ENCODE results near the gene EPHB6.

The EPHB6 gene

GRCh38 chr7:142892951-142893350 is 38.1 kb downstream of the EPHB6 start:
- H3K36me3 ChIP-seq (ENCODE audit: control insufficient read depth in 2 of 2, insufficient read depth in 1 of 2, low read length in 2 of 2) = no peaks in the 10 kb centered on the region
- CTCF ChIA-PET = interaction anchor here (1.0 kb wide), 1 partner anchor 16 kb away, joined by 4 read pairs; no protein-coding TSS in a partner anchor
- POLR2A ChIA-PET = no interaction called here
- H3K4me1 ChIP-seq (ENCODE audit: control insufficient read depth, insufficient read depth, low read length) = no peaks in the 10 kb centered on the region
- H3K4me3 ChIP-seq (ENCODE audit: low read depth, low read length) = no peak overlapping the region
- no peak overlapping the region for H3K27ac ChIP-seq (ENCODE audit: extremely low read depth, low read depth, low read length)
- no peak for TF ChIP-seq HOXD13 (CRISPR knock-in tag; IDR thresholded peaks at IDR 0.05; ENCODE audit: borderline replicate concordance)
- no peak for TF ChIP-seq ZNF521 (tag by site-specific recombination; IDR thresholded peaks at IDR 0.05)
- H3K9me3 ChIP-seq (ENCODE audit: control insufficient read depth, insufficient read depth, low read depth, low read length) = no peaks in the 10 kb centered on the region

- Histone ChIP-seq H3K36me3 (ENCODE audit: control insufficient read depth in 2 of 2, insufficient read depth in 1 of 2, low read length in 2 of 2) (no peaks in the 10 kb centered on the region), H3K9me3 (ENCODE audit: control insufficient read depth, insufficient read depth, low read depth, low read length) (no peaks in the 10 kb centered on the region), H3K4me1 (ENCODE audit: control insufficient read depth, insufficient read depth, low read length) (no peaks in the 10 kb centered on the region), H3K4me3 (ENCODE audit: low read depth, low read length) (no peak overlapping the region), H3K27ac (ENCODE audit: extremely low read depth, low read depth, low read length) (no peak overlapping the region)
- CTCF ChIA-PET = interaction anchor here (0.6 to 1.5 kb wide), 2 partner anchors 13 to 434 kb away, joined by 4 to 9 read pairs; no protein-coding TSS in a partner anchor
- TF ChIP-seq IKZF3 (tag by site-specific recombination; IDR thresholded peaks at IDR 0.05) (no peak), ZNF148 (tag by site-specific recombination; IDR thresholded peaks at IDR 0.05; ENCODE audit: borderline replicate concordance) (no peak), ZFHX2 (tag by site-specific recombination; conservative IDR thresholded peaks at IDR 0.05) (no peak), ZNF530 (tag by site-specific recombination; IDR thresholded peaks at IDR 0.05; ENCODE audit: low read depth) (no peak)
- POLR2A ChIA-PET = no interaction called here
Observed at GRCh38 chr7:142894112-142894984, 39.5 kb downstream of the EPHB6 start.

- ChIA-PET CTCF (interaction anchor here (1.5 kb wide), 1 partner anchor 14 kb away, joined by 9 read pairs; no protein-coding TSS in a partner anchor), POLR2A (no interaction called here)
- Histone ChIP-seq H3K4me1 (ENCODE audit: control insufficient read depth, insufficient read depth, low read length) (no peaks in the 10 kb centered on the region), H3K36me3 (ENCODE audit: control insufficient read depth in 2 of 2, insufficient read depth in 1 of 2, low read length in 2 of 2) (no peaks in the 10 kb centered on the region), H3K27ac (ENCODE audit: extremely low read depth, low read depth, low read length) (no peak overlapping the region), H3K4me3 (ENCODE audit: low read depth, low read length) (no peak overlapping the region), H3K9me3 (ENCODE audit: control insufficient read depth, insufficient read depth, low read depth, low read length) (no peaks in the 10 kb centered on the region)
- TF ChIP-seq ZNF48 (tag by site-specific recombination; IDR thresholded peaks at IDR 0.05) (no peak), ZFP69B (tag by site-specific recombination; IDR thresholded peaks at IDR 0.05) (no peak), ZNF513 (tag by site-specific recombination; IDR thresholded peaks at IDR 0.05) (no peak), ZNF449 (tag by site-specific recombination; IDR thresholded peaks at IDR 0.05) (no peak), ZNF518A (tag by site-specific recombination; conservative IDR thresholded peaks at IDR 0.05; ENCODE audit: low read depth) (no peak), ZNF670 (tag by site-specific recombination; IDR thresholded peaks at IDR 0.05; ENCODE audit: low read depth) (no peak), ZNF664 (tag by site-specific recombination; IDR thresholded peaks at IDR 0.05) (no peak), ZBTB11 (tag by site-specific recombination; conservative IDR thresholded peaks at IDR 0.05; ENCODE audit: low read depth) (no peak)
Observed at GRCh38 chr7:142894985-142895593, 40.2 kb downstream of the EPHB6 start.
